HepG2 (cell line): ENCODE data around the gene TST. TPM values are rescaled to one million over a fixed set of nuclear protein-coding genes. Genes with fewer than 3 reads are reported as not detected.

Experiments
- GZF1 ChIP-seq: sonication (generic); formaldehyde crosslinking; IDR thresholded peaks from 2 replicates; pipeline ENCODE4 v1.5.1; 2020; ENCODE audit warnings: mild to moderate bottlenecking, missing genetic modification reagents
- KIAA2018 ChIP-seq: sonication (generic); formaldehyde crosslinking; IDR thresholded peaks from 2 replicates; pipeline ENCODE4 v1.5.0; 2020; ENCODE audit warnings: mild to moderate bottlenecking, missing genetic modification reagents, borderline replicate concordance
- NPAS2 ChIP-seq: sonication (generic); formaldehyde crosslinking; IDR thresholded peaks from 2 replicates; pipeline ENCODE4 v1.8.0; 2022; ENCODE audit warnings: mild to moderate bottlenecking, missing genetic modification reagents, borderline replicate concordance
- POLR2AphosphoS5 ChIP-seq: IDR thresholded peaks from 2 replicates; pipeline ENCODE4 v1.6.1; 2012; ENCODE audit warnings: low read depth, low read length
- POLR2G ChIP-seq: fragments of 200-400 bp; formaldehyde crosslinking; IDR thresholded peaks from 2 replicates; pipeline ENCODE4 v1.6.1; 2018; ENCODE audit warnings: mild to moderate bottlenecking, low read depth, low read length, moderate library complexity
- SRSF4 ChIP-seq: fragments of 200-400 bp; formaldehyde crosslinking; IDR thresholded peaks from one replicate; pipeline ENCODE4 v1.6.1; 2018; ENCODE audit warnings: mild to moderate bottlenecking, low read depth, low read length, moderate library complexity; ENCODE audit not compliant: poor library complexity, severe bottlenecking
- ZBTB2 ChIP-seq: sonication (generic); formaldehyde crosslinking; IDR thresholded peaks from 2 replicates; pipeline ENCODE4 v1.8.0; 2022; ENCODE audit warnings: low read depth, missing genetic modification reagents
- ZNF260 ChIP-seq: sonication (generic); formaldehyde crosslinking; IDR thresholded peaks from 2 replicates; pipeline ENCODE4 v1.4.0; 2020; ENCODE audit warnings: missing genetic modification reagents, low read depth, mild to moderate bottlenecking, borderline replicate concordance
- polyA plus RNA-seq, 8 experiments: library from polyadenylated mRNA; depleted of rRNA in 3 of 8; stranded (reverse) in 7 of 8; unstranded in 1 of 8; fragments of >200 nt; fragmentation: Illumina TruSeq in 4 of 8; extraction: Trizol in 4 of 8; gene quantifications; 2 replicates each; pipeline versions ENCODE4 v1.2.1 to v1.2.3, GENCODE V29; 2011 to 2016; ENCODE audit warnings: low read depth in 4 of 8, missing spikeins in 1 of 8, mixed read lengths in 1 of 8; ENCODE audit not compliant: insufficient read depth in 1 of 8
- total RNA-seq, 5 experiments: library from RNA; depleted of rRNA; stranded (reverse); fragments of >200 nt; fragmentation: Illumina TruSeq; extraction: Trizol; gene quantifications; 2 replicates each; pipeline ENCODE4 v1.2.3, GENCODE V29; 2016; ENCODE audit warnings: low read depth in 1 of 5
- TF ChIP-seq, protein P1 (sequence below): sonication (generic); formaldehyde crosslinking; IDR thresholded peaks from 2 replicates; pipeline ENCODE4 v1.5.1; 2020; ENCODE audit warnings: missing genetic modification reagents, mild to moderate bottlenecking, borderline replicate concordance

TST gene
- total and polyA plus RNA-seq, 2 of the 13 experiments (the other 11 are each of a cell fraction or from before 2014, with no cell fraction given), result 44.6 to 63.6 TPM

GRCh38 chr22:37032134-37032534 lies 12.9 kb upstream of the TST start (continued):
- TF ChIP-seq ZNF260 (no peak), POLR2AphosphoS5 (no peak), NPAS2 (CRISPR knock-in tag) (no peak), POLR2G (peak; percentile 48), KIAA2018 (CRISPR knock-in tag) (no peak), ZBTB2 (CRISPR knock-in tag) (0 out of 2 replicates have a peak, but pooled peaks have one; percentile 3), GZF1 (CRISPR knock-in tag) (no peak), SRSF4 (no peak)
- TF ChIP-seq, protein P1, sequence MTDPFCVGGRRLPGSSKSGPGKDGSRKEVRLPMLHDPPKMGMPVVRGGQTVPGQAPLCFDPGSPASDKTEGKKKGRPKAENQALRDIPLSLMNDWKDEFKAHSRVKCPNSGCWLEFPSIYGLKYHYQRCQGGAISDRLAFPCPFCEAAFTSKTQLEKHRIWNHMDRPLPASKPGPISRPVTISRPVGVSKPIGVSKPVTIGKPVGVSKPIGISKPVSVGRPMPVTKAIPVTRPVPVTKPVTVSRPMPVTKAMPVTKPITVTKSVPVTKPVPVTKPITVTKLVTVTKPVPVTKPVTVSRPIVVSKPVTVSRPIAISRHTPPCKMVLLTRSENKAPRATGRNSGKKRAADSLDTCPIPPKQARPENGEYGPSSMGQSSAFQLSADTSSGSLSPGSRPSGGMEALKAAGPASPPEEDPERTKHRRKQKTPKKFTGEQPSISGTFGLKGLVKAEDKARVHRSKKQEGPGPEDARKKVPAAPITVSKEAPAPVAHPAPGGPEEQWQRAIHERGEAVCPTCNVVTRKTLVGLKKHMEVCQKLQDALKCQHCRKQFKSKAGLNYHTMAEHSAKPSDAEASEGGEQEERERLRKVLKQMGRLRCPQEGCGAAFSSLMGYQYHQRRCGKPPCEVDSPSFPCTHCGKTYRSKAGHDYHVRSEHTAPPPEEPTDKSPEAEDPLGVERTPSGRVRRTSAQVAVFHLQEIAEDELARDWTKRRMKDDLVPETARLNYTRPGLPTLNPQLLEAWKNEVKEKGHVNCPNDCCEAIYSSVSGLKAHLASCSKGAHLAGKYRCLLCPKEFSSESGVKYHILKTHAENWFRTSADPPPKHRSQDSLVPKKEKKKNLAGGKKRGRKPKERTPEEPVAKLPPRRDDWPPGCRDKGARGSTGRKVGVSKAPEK, result no peak
